Spleen (tissue), 7 donors: ENCODE results near the gene FLNB.

Source experiments
- POLR2A ChIP-seq, 3 donors: fragments of 450-650 bp; IDR thresholded peaks; one replicate each; pipeline ENCODE4 v1.5.1; 2017; ENCODE audit warnings: antibody characterized with exemption in 3 of 3, mild to moderate bottlenecking in 1 of 3
- POLR2AphosphoS5 ChIP-seq, 3 donors: sonication (generic); formaldehyde crosslinking; IDR thresholded peaks; one replicate each; pipeline ENCODE4 v1.5.1; 2017; ENCODE audit warnings: antibody characterized with exemption in 3 of 3
- TF ChIP-seq, protein P1 (sequence below), 11 experiments: fragments of 200-600 bp in 7 of 11; fragments of 450-650 bp in 4 of 11; sonication (generic) in 4 of 11; IDR thresholded peaks in 8 of 11; conservative IDR thresholded peaks in 3 of 11; 1 replicate in 7 of 11; 2 replicates in 4 of 11; pipeline versions ENCODE4 v1.4.0 to v1.8.0; 2016 to 2021; ENCODE audit warnings: antibody characterized with exemption in 11 of 11, inconsistent platforms in 4 of 11, mild to moderate bottlenecking in 1 of 11
- donor health status: DM: no; HTN: no; CAD: no; lungs with moderate emphysema.
- donor health status: DM: no; HTN: no; CAD: no.
- donor health status: DM: no; HTN: no; CAD: no.

DNA sequence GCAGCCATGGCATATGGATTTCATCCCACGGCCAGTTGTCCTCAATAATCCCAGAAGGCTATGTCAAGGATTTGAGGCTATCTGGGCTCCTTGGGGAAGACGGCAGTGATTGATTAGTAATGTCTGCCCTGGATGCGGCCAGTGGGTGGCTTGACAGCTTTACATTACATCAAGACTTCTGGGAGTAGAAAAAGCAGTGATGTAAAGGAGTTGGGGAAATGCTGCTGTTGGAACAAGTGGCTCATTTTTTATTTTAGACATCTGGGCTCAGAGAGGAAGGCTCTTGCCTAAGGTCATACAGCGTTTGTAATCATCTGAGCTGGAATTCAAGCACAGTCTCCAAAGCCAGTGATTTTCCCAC, 94.1 kb downstream of the FLNB start:
- TF ChIP-seq, protein P1, sequence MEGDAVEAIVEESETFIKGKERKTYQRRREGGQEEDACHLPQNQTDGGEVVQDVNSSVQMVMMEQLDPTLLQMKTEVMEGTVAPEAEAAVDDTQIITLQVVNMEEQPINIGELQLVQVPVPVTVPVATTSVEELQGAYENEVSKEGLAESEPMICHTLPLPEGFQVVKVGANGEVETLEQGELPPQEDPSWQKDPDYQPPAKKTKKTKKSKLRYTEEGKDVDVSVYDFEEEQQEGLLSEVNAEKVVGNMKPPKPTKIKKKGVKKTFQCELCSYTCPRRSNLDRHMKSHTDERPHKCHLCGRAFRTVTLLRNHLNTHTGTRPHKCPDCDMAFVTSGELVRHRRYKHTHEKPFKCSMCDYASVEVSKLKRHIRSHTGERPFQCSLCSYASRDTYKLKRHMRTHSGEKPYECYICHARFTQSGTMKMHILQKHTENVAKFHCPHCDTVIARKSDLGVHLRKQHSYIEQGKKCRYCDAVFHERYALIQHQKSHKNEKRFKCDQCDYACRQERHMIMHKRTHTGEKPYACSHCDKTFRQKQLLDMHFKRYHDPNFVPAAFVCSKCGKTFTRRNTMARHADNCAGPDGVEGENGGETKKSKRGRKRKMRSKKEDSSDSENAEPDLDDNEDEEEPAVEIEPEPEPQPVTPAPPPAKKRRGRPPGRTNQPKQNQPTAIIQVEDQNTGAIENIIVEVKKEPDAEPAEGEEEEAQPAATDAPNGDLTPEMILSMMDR (IDR thresholded peaks at IDR 0.05 in 8 of 11, conservative IDR thresholded peaks at IDR 0.05 in 3 of 11), result no peak
- no peak for TF ChIP-seq POLR2A (IDR thresholded peaks at IDR 0.05)
- no peak for TF ChIP-seq POLR2AphosphoS5 (IDR thresholded peaks at IDR 0.05)
